Measurements from ENCODE around the gene MTHFD1L. TPM values are rescaled to one million over a fixed set of nuclear protein-coding genes. Genes with fewer than 3 reads are reported as not detected.

Gene MTHFD1L
- total and polyA plus RNA-seq, 2 of the 4 experiments (the other 2 are of a cell fraction), result 43.5 to 53.2 TPM

- dilution Hi-C loops (cut with HindIII; ENCODE audit: low sequenced_read_pairs, unreplicated experiment), result no loop called here
- ChIA-PET POLR2A (ENCODE audit: unreplicated experiment) (no interaction called here), CTCF (no interaction called here)
These were observed 218.8 kb downstream of the MTHFD1L start for GRCh38 chr6:151084275-151084674.

More at GRCh38 chr6:151084275-151084674, 218.8 kb downstream of the MTHFD1L start:
- no peak overlapping the region for H3K14ac ChIP-seq (replicated peaks; ENCODE audit: low read depth, low read length)
- in situ Hi-C loops (cut with MboI; ENCODE audit: low sequenced_read_pairs) (no loop called here), intact Hi-C loops (cut with micrococcal nuclease) (no loop called here)
- no peaks in the 10 kb centered on the region for H3K9me3 ChIP-seq (ENCODE audit: control insufficient read depth, insufficient read depth, low read length)
- H3K4ac ChIP-seq (ENCODE audit: low read depth, low read length), result no peak overlapping the region
- H2AK9ac ChIP-seq (replicated peaks; ENCODE audit: low read depth, low read length, poor library complexity), result no peak overlapping the region
- 100% methylated on average over 1 of the region's 10 CpGs; no CpG with 5 or more reads in 1 of the 2 experiments for WGBS, 2 experiments (ENCODE audit: extremely low coverage in 2 of 2, insufficient read length in 1 of 2)
- H3K9ac ChIP-seq (ENCODE audit: low read depth, low read length), result no peak overlapping the region
- H3K18ac ChIP-seq (ENCODE audit: low read depth, low read length), result no peak overlapping the region
- no peak overlapping the region for H4K8ac ChIP-seq (ENCODE audit: low read depth in 2 of 2, low read length in 2 of 2)
- H3K36me3 ChIP-seq (ENCODE audit: control insufficient read depth, insufficient read depth, low read length), result peaks cover 24% of the 10 kb centered on the region
- no TSS peak for BruUV-seq (replicated peaks)
- no peak overlapping the region for H3K4me2 ChIP-seq (ENCODE audit: low read depth, low read length)
- no peak overlapping the region for H2AFZ ChIP-seq (replicated peaks; ENCODE audit: low read length, poor library complexity)
- no peaks in the 10 kb centered on the region for H4K20me1 ChIP-seq (ENCODE audit: insufficient read depth, low read length)
- H2BK5ac ChIP-seq (ENCODE audit: low read depth, low read length, poor library complexity, severe bottlenecking), result no peak overlapping the region
- H3K4me3 ChIP-seq (ENCODE audit: insufficient read depth, low read depth, low read length), result no peak overlapping the region
- H3K4me1 ChIP-seq (ENCODE audit: control insufficient read depth, insufficient read depth, low read length), result peaks cover 5% of the 10 kb centered on the region
- H3K79me1 ChIP-seq (ENCODE audit: low read depth in 1 of 2, low read length in 2 of 2), result peaks cover 21 to 23% of the 10 kb centered on the region in 2 experiments
- no peaks in the 10 kb centered on the region for H3K27me3 ChIP-seq (ENCODE audit: control insufficient read depth, insufficient read depth, low read length)
- H3K9me1 ChIP-seq (ENCODE audit: insufficient read depth, low read length), result peaks cover 10% of the 10 kb centered on the region
- H4K91ac ChIP-seq (ENCODE audit: insufficient read depth, low read depth, low read length), result no peak overlapping the region
- TF ChIP-seq FOS (IDR thresholded peaks at IDR 0.05; ENCODE audit: low read depth, low read length) (no peak), MAFK (IDR thresholded peaks at IDR 0.05; ENCODE audit: low read depth, low read length) (no peak), CEBPB (IDR thresholded peaks at IDR 0.05; ENCODE audit: low read depth, low read length) (no peak), SMC3 (IDR thresholded peaks at IDR 0.05; ENCODE audit: low read depth, low read length) (no peak), RAD21 (IDR thresholded peaks at IDR 0.05; ENCODE audit: low read length) (no peak), POLR2A (IDR thresholded peaks at IDR 0.05; ENCODE audit: low read depth, low read length) (no peak), CTCF (conservative IDR thresholded peaks at IDR 0.05; ENCODE audit: low read depth, low read length) (no peak)
- TF ChIP-seq, protein P1, sequence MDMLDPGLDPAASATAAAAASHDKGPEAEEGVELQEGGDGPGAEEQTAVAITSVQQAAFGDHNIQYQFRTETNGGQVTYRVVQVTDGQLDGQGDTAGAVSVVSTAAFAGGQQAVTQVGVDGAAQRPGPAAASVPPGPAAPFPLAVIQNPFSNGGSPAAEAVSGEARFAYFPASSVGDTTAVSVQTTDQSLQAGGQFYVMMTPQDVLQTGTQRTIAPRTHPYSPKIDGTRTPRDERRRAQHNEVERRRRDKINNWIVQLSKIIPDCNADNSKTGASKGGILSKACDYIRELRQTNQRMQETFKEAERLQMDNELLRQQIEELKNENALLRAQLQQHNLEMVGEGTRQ (IDR thresholded peaks at IDR 0.05; ENCODE audit: low read depth, low read length), result no peak
- TF ChIP-seq, protein P2, sequence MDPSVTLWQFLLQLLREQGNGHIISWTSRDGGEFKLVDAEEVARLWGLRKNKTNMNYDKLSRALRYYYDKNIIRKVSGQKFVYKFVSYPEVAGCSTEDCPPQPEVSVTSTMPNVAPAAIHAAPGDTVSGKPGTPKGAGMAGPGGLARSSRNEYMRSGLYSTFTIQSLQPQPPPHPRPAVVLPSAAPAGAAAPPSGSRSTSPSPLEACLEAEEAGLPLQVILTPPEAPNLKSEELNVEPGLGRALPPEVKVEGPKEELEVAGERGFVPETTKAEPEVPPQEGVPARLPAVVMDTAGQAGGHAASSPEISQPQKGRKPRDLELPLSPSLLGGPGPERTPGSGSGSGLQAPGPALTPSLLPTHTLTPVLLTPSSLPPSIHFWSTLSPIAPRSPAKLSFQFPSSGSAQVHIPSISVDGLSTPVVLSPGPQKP (IDR thresholded peaks at IDR 0.05; ENCODE audit: borderline replicate concordance, low read depth, low read length), result no peak
- no peak overlapping the region for H3K27ac ChIP-seq (ENCODE audit: insufficient read depth, low read length)
- H4K5ac ChIP-seq (ENCODE audit: low read depth, low read length), result no peak overlapping the region
- ATAC-seq (ENCODE audit: low read depth) (no peak), DNase-seq (no peak)
- H3K56ac ChIP-seq (ENCODE audit: extremely low read depth, insufficient read depth, low read length), result no peak overlapping the region
- no peak overlapping the region for H3K23ac ChIP-seq (ENCODE audit: low read depth, low read length)
- no peak overlapping the region for H2BK20ac ChIP-seq (ENCODE audit: low read depth, low read length)
- no peak overlapping the region for H2BK15ac ChIP-seq (ENCODE audit: low read depth, low read length)
- no peak overlapping the region for H2AK5ac ChIP-seq (ENCODE audit: low read depth, low read length)
- no peak overlapping the region for H2BK120ac ChIP-seq (ENCODE audit: low read depth, low read length)
